GM19468 (cell line): ENCODE measurements around the gene ARHGEF16.

Source experiments
- ATAC-seq: cut with Tn5 transposase; IDR thresholded peaks from one replicate; pipeline ENCODE4 v1.9.1; 2021; ENCODE audit warnings: mild to moderate bottlenecking, moderate library complexity, moderate number of reproducible peaks; ENCODE audit not compliant: unreplicated experiment; ENCODE audit errors: extremely low read depth

ARHGEF16 gene

DNA sequence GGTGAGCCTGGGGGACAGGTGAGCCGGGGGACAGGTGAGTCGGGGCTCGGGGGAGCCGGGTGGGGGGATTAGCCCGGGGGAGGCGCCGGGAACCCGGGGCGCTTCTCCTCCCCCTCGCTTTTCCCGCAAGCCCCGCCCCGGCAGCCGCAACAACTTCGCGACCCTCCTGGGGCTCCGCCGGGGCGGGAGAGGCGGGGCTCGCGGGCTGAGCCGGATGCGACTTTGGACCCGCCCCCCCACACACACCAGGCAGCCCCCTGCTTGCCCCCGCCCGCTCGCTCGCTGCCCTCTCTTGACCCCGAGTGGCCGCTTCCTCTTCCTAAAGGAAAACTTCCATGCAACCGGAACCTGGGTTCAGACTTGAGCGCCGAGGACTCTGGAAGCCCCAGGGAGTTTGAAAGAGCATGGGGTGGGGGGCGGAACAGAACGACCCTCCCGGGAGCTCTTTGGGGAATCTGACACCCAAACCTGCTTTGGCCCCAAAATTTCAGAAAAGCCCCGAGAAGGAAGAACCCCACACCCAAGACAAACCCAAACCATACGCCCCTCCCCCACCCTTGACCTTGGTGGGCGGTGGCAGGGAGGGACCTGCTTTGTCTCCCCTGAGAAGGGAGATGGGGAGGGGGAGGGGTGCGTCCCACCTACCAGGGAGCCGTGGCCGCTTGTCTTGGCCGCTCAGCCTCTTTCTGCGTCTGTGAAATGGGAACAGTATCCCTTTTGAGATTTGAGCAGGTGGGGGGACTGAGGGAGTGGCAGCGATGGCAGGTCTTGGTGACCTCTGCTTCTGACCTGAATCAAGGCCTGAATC lies 550 bp downstream of the ARHGEF16 start:
- no peak for ATAC-seq

DNA sequence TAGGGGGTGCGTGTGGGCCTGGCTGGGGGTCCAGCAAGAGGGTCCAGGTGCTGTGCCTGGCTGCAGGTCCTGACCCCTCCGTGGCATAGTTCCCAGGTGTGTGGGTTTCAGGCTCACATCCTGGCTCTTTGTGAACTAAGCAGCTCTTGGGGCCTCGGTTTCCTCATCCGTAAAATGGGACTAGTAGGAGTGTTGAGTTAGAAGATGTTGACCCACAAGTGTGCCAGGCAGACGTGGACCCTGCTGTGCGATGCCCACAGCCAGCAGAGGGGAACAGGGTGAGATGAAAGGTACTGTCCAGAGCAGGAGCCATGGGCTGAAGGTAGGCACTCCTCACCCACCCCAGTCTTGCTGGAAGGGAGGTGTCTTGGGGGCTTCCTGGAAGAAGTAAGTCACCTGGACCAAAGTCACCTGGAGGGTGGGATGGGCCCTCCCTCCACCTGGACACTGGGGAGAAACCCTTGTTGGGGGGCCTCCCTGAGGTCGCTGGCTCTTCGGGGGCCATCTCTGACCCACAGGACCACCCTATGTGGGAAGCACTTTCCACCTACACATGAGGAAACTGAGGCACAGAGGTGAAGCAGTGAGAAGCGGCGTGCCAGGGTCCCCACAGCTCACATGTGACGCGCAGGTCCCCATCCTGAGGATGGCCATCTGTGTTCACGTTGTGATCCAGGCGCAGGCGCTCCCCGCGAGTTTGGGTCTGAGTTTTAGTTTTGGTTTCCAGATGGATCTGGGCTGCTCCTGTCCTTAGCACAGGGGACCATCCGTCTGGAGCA lies 1.4 kb downstream of the ARHGEF16 start:
- no peak for ATAC-seq

DNA sequence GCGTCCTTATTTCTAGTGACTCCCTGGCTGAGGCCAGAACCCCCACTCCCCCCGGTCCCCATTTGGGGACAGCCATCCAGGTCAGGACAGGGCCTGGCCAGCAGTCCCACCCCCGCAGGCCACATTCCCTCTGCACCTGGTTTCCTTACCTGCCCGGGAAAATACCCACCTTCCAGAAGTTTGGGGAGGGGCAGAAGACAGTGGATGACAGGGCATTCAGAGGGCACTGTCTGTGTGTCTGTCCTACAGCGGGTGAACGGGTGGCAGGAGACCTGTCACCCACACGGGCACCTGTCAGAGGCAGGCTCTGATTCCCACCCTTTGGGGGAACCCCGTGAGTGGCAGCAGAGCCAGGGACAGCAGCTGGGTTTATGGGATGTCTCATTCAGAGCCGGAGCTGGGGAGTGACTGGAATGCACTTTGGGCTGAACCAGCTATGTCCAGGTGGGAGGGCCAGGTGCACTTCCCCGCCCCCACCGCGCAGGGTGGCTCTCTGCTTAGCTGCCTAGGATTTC lies 2.0 kb downstream of the ARHGEF16 start:
- ATAC-seq, result no peak

DNA sequence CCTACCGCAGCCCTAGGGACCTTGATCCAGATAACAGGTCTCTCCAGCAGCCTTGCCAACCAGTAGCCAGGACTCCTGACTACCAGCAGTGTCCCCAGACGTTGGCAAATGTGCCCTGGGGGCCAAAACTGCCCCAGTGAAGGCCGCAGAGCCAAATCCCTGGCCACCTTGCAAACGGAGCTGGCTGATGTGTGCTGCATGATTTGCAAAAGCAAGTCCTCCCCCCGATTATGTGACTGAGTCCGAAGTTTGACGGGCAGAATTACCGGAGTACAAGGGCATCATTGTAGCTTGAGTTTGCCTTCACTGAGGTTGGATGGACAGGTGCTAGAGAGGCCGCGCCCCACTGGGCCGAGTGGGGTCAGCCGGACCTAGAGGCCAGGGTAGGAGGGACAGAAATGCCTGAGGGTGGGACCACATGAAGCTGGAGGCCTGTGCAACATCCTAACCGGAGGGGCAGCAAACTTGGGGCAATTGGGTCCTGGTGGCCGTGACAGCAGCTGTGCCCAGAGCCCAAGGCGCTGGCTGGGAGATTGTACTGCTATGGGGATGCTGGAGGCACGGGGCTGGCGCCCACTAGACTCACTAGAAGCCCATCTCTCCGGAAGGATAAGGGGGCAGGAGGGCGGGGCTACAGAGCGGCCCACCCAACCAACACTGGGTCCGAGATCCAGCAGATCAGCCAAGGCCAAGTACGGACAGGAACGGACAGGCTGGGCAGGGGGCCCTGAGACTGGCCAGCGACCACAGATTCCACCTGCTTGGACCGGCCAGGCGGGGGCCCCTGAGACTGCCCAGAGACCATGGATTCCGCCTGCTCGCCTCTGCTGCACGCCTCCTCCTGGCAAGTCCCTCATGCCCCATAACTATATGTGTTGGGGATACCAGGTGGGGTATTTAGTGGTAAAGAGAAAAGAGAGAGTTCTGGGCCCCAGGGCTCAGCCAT lies 2.8 kb downstream of the ARHGEF16 start:
- no peak for ATAC-seq

DNA sequence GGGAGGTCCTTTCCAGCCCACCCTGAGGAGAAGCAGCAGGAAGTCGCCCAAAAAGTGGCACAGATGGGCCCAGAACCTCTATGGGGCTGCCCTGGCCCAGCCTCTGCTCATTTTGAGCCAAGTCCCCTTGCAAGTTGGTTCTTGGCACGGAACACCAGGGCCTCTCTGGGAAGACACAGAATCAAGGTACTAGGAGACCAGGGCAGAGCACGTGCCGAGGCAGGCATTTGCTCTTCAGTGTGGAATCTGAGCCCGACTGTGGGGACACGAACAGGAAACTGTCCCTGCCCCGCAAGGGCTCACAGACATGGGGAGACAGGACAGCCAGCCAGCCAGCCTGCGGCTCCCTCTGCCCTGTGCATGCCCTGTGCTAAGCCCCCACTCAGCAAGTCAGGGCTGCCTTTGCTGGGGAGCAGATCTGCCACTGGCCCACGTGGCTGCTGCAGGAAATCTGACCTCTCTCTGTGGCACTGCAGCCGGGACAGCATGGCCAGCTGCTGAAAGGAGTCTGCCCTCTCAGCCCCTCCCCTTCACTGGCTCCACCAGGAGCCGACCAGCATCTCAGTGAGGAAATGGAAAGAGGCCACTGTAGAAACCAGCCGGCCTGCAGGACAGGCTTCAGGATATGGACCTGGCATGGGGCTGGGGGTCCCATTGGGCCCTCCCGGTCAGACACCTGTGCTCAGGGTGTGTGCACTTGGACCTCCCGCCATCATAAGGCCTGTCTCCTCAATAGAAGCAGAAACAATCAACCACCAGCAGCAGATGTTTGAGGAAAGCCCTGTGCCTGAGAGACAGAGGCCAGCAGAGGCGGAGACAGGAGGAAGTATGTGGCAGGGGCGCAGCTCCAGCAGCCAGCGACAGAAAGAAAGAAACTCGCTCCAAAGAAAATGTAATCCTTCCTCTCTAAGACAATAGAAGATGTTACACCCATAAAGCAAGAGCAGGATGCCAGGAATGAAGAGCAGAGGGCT lies 3.7 kb downstream of the ARHGEF16 start:
- no peak for ATAC-seq

DNA sequence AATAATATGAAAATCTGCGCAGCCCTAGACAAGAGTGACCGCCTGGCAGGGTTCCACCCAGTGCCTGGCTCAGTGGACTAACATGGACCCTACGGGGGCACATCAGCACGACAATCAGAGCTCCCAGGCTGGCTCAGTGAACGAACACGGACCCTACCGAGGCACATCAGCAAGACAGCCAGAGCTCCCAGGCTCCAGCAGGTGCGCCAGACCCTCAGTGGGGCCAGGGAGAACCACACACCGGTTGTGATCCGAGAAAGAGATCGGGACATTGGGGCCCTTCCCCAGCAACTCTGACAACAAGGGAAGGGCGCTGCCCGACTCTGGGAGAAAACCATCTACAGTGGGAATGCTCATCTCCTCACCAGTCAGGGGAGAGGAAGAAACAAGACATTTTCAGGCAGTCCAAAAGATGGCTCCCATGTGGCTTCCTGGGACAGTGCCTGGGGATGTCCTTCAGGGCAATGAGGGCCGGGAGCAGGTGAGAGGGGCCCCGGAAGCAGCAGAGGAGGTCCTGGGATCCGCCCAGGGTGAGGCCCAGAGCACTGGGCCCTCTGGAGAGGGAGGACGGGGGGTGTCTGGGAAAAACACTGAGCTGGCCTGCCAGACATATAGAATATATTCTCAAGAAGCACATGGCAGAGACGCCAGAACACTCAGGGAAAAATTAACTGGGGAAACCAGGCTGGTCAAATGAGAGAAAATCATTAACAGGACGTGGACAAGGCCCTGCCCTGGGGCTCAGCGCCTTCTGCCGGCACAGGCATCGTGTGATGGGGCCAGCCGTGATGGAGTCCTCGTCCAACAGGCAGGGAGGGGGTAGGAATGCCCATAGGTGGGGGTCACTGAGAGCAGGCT lies 4.8 kb downstream of the ARHGEF16 start:
- ATAC-seq, result no peak

DNA sequence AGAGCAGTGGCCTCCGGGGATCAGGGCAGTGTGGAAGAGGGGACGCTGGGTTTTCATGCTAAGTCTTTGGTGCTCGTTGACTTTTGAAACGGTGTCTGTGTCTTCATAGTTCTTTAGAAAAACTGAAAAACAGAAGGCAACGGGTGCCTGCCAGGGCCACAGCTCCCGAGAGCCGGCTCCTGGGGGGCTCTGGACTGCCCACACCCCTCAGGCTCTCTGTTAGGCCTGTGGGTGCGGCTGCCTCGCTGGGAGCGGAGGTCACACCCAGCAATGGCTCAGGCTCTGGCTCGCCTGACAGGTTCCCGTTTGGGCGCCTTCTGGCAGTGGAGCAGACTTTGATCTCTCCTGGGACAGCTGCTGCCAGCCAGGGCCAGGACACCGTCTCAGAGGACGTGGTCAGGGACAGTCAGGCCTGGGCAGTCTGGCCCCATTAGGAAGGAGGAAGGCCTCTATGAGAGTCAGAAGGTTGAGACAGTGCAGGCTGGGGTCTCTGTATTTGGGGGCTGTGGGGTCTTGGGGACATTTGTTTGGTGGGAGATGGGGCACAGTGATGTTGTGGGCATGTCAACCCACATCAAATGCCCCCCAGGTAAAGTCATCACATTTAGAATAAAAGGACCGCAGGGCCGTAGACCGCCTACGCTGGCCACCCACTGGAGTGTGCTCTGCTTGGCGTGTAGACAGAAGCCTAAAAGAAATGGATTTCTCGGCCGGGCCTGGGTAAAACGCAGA lies 5.6 kb downstream of the ARHGEF16 start:
- ATAC-seq, result no peak

DNA sequence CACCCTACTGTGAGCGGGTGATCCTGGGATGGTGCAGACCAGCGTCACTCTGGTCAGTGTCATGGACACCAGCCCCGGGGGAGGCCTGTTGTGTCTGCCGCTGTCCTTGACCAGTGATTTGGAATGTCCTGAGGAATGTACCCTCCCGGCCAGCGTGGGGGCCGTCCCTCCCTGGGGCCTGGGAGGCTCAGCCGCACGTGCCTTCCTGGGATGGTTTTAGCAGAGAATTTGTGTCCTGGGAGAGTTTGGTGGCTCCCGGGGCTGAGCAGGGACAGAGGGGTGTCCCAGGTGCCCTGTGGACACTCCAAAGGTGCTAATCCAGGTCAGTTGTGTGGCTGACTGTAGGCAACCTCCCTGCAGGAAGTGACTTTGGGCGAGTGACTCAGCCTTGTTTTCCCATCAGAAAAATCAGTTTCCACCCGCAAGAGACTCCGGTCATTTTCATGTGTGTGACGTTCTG lies 6.2 kb downstream of the ARHGEF16 start:
- no peak for ATAC-seq

DNA sequence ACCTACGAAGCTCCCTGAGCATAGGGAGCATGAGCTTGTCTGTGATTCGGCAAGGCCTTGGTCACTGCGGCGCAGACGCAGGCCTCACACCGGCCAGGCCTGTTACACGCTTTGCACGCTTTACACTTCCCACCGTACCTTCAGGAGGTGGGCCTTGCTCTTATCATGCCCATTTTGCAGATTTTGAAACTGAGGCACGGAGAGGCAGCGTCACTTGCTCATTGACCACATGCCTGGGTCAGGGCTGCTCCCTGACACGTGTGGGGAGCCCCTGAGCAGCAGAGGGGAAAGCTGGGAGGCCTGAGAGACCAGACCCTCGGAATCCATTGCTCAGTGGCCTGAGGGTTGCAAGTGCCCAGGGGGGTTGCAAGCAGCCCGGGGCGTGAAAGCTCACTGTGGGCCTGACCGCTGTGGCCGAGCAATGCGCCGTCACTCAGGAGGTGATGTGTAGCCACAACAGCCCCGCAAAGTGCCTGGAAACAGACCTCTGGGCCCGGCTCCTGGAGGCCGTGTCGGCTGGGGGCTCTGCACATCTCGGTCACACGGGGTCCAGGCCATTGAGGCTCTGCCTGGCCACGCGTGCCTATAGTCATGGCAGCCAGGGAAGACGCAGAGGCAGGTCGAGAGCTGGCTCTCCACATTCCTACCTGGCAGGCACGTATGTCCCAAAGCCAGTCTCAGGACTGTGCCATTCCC lies 6.9 kb downstream of the ARHGEF16 start:
- ATAC-seq, result no peak

DNA sequence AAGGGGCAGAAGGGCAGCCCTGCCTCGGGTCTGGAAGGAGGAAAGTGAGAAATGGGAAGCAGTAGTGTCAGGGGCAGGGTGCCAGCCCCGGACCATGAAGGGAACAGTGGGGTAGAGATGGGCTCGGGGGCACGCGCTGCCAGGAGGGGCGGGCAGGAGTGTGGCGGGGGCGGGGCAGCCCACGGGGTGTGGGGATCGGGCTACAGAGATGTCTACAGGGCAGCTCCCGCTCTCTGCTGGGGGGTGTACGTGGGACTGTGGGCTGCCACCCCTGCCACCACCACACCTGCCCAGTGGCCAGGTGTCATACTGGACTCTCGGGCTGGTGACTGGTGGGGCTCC lies 7.4 kb downstream of the ARHGEF16 start:
- ATAC-seq, result no peak

DNA sequence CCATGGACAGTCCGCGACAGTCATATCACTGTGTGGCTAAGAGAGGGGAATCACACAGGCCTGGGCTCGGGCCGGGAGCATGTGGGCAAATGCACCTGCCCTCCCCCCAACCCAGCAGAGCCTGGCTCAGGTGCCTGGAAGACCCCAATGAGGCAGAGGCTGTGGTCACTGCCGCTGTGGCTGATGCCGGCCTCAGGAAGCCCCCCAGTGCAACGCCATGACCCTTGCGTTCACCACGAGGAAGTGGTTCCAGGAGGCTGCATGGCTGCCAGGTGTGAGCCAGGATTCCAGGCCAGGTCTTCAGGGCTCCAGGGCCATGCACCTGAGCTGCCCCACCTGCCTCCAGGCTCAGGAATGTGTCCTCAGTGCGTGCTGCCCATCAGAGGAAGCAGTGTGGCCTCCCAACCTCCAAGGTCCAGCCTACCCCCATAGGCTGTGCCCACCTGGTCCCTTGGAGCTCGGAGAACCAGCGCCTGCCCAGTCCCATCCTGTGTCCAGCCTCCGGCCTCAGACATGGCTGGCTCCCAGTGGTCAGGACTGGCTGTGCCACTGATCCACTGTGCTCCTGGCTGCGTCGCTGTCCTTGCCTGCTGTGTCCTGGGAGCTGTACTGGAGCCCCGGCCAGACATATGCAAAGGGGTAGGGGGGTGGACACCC lies 8.0 kb downstream of the ARHGEF16 start:
- no peak for ATAC-seq

DNA sequence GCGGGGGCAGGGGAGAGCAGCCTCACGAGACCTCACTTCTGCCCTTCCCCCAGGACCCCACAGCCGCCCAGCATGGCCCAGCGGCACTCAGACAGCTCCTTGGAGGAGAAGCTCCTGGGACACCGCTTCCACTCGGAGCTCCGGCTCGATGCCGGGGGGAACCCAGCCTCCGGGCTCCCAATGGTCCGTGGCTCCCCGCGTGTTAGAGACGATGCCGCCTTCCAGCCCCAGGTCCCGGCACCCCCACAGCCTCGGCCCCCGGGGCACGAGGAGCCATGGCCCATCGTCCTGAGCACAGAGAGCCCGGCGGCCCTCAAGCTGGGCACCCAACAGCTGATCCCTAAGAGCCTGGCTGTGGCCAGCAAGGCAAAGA lies 8.5 kb downstream of the ARHGEF16 start:
- ATAC-seq, result no peak

DNA sequence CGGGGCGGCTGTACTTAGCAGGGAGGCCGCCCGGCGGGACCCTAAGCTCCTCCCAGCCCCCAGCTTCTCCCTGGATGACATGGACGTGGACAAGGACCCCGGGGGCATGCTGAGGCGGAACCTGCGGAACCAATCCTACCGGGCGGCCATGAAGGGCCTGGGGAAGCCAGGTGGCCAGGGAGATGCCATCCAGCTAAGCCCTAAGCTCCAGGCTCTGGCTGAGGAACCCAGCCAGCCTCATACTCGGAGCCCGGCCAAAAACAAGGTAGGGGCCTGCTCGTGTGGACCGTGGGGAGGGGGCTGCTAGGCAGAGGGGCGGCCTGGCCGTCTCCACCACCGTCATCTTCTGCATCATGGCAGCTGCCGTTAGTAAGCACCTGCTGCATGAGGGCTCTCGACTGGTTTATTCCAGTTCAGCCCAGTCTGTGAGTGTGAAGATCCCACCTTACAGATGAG lies 9.0 kb downstream of the ARHGEF16 start:
- no peak for ATAC-seq

DNA sequence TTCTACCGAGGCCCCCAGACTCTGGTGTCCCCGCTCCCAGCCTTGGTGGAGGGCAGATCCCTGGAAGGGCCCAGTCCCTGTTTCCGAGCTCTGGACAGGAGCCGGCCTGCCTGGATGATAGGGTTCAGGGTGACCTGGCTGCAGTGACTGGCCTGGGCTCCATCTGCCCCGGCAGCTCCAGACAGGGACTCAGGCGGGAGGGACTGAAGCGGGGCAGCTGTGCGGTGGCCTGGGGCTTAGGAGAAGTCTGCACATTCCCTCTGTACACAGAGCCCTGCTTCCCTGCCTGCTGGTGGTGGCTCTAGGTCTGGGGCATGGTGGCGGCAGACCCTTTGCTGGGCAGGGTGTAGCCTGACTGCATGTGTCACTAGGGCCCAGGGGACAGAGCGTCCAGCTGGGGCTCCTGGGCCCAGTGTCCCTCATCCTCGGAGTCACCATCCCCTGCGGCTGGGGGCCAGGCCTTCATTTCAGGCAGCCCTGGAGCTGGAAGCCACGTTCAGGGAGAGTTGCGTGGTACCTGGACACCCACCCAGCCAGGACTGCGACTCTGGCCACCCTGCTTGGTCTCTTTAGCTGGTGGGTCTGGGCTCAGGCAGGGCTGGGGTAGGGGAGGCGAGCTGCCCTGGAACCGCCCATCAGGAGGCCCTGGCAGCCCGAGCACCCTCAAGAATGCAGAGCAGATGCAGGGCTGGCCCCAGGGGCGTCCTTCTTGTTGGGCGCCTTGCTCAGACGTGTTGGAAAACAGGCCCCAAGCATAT lies 9.6 kb downstream of the ARHGEF16 start:
- ATAC-seq, result no peak

DNA sequence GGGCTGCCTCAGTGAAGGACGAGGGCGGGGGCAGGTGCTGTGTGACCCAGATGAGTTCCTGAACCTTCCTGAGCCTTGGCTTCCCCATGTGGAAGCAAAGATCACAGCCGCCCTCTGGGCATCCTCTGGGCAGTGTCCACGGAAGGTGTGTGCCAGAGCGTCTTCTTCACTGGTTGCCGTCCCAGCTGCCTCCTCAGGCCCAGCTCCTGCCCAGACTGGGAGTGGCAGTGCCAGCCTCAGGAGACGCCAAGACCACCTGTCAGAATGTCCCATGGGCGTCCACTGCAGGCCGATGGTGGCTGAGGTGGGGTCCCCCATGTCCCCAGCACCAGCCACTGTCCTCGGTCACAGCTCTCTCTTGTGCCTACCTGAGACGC lies 10.2 kb downstream of the ARHGEF16 start:
- ATAC-seq, result no peak
